Measurements from ENCODE around the gene NCAPH2. TPM values are rescaled to one million over a fixed set of nuclear protein-coding genes. Genes with fewer than 3 reads are reported as not detected.
A peak's percentile ranks its signal among the peaks of the same experiment; 100 is the strongest.
"Not testable (repeated sequence)": the region's sequence is repeated elsewhere in the genome, so short reads cannot be mapped to it uniquely, and the experiment has no call there.

NCAPH2 gene
- total and polyA plus RNA-seq, 9 of the 15 experiments (the other 6 are each of a cell fraction or from before 2014, with no cell fraction given) = 3.6 to 88.6 (median 32.4) TPM

DNA sequence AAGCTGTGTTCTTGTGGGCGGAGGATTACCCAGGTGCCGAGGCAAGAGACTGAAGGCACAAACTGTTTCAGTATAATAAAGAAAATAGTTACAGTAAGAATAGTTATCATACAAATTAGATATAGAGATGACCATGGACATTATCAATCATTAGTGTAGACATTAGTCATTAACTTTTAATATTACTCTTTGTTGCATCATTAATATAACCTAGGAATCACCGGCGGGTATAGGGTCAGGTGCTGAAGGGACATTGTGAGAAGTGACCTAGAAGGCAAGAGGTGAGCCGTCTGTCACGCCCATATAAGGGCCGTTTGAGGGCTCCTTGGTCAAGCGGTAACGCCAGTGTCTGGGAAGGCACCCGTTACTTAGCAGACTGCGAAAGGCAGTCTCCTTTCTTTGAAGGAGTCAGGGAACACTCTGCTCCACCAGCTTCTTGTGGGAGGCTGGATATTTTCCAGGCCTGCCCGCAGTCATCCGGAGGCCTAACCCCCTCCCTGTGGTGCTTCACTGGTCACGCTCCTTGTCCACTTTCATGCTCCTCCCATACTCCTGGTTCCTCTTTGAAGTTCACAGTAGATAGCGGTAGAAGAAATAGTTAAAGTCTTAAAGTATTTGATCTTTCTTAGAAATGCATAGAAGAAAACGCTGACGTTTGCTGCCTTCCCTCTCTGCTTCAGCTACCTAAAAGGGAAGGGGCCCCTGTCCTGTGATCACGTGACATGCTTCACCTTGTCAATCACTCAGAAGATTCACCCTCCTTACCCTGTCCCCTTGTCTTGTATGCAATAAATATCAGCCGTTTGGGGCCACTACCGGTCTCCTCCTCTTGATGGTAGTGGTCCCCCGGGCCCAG, 26.1 kb downstream of the NCAPH2 start (continued):
- TF ChIP-seq, protein P1, sequence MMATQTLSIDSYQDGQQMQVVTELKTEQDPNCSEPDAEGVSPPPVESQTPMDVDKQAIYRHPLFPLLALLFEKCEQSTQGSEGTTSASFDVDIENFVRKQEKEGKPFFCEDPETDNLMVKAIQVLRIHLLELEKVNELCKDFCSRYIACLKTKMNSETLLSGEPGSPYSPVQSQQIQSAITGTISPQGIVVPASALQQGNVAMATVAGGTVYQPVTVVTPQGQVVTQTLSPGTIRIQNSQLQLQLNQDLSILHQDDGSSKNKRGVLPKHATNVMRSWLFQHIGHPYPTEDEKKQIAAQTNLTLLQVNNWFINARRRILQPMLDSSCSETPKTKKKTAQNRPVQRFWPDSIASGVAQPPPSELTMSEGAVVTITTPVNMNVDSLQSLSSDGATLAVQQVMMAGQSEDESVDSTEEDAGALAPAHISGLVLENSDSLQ (IDR thresholded peaks at IDR 0.05) = peak; percentile 96
- TF ChIP-seq, protein P2, sequence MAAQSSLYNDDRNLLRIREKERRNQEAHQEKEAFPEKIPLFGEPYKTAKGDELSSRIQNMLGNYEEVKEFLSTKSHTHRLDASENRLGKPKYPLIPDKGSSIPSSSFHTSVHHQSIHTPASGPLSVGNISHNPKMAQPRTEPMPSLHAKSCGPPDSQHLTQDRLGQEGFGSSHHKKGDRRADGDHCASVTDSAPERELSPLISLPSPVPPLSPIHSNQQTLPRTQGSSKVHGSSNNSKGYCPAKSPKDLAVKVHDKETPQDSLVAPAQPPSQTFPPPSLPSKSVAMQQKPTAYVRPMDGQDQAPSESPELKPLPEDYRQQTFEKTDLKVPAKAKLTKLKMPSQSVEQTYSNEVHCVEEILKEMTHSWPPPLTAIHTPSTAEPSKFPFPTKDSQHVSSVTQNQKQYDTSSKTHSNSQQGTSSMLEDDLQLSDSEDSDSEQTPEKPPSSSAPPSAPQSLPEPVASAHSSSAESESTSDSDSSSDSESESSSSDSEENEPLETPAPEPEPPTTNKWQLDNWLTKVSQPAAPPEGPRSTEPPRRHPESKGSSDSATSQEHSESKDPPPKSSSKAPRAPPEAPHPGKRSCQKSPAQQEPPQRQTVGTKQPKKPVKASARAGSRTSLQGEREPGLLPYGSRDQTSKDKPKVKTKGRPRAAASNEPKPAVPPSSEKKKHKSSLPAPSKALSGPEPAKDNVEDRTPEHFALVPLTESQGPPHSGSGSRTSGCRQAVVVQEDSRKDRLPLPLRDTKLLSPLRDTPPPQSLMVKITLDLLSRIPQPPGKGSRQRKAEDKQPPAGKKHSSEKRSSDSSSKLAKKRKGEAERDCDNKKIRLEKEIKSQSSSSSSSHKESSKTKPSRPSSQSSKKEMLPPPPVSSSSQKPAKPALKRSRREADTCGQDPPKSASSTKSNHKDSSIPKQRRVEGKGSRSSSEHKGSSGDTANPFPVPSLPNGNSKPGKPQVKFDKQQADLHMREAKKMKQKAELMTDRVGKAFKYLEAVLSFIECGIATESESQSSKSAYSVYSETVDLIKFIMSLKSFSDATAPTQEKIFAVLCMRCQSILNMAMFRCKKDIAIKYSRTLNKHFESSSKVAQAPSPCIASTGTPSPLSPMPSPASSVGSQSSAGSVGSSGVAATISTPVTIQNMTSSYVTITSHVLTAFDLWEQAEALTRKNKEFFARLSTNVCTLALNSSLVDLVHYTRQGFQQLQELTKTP (IDR thresholded peaks at IDR 0.05; ENCODE audit: low read depth in 1 of 2, partially characterized antibody in 2 of 2) = peak in 1 of 2 experiments; percentile 38
- TF ChIP-seq C11orf30 (IDR thresholded peaks at IDR 0.05; ENCODE audit: low read depth) (peak; percentile 59), MEIS2 (IDR thresholded peaks at IDR 0.05; ENCODE audit: partially characterized antibody) (peak; percentile 77), DACH1 (IDR thresholded peaks at IDR 0.05; ENCODE audit: partially characterized antibody) (peak; percentile 32), GTF2E2 (tag; IDR thresholded peaks at IDR 0.05) (0 out of 2 replicates have a peak, but pooled peaks have one; percentile 48), ZNF766 (CRISPR knock-in tag; conservative IDR thresholded peaks at IDR 0.05) (peak; percentile 47), ZFX (CRISPR knock-in tag; IDR thresholded peaks at IDR 0.05) (peak; percentile 50), NR4A1 (tag; IDR thresholded peaks at IDR 0.05) (0 out of 2 replicates have a peak, but pooled peaks have one; percentile 18), KLF1 (tag; IDR thresholded peaks at IDR 0.05) (0 out of 2 replicates have a peak, but pooled peaks have one; percentile 17), TOE1 (IDR thresholded peaks at IDR 0.05; ENCODE audit: borderline replicate concordance) (peak; percentile 98), MAFK (IDR thresholded peaks at IDR 0.05; ENCODE audit: low read length) (peak; percentile 45), CBFA2T2 (conservative IDR thresholded peaks at IDR 0.05) (peak; percentile 82), EP400 (IDR thresholded peaks at IDR 0.05) (0 out of 2 replicates have a peak, but pooled peaks have one; percentile 18), KLF6 (CRISPR knock-in tag; IDR thresholded peaks at IDR 0.05; ENCODE audit: borderline replicate concordance) (0 out of 2 replicates have a peak, but pooled peaks have one; percentile 17)
- not testable (repeated sequence) for TF ChIP-seq NR4A1 (CRISPR knock-in tag; IDR thresholded peaks at IDR 0.05); TOE1 (CRISPR knock-in tag; IDR thresholded peaks at IDR 0.05; ENCODE audit: borderline replicate concordance, low read depth)
- TF ChIP-seq, protein P3, sequence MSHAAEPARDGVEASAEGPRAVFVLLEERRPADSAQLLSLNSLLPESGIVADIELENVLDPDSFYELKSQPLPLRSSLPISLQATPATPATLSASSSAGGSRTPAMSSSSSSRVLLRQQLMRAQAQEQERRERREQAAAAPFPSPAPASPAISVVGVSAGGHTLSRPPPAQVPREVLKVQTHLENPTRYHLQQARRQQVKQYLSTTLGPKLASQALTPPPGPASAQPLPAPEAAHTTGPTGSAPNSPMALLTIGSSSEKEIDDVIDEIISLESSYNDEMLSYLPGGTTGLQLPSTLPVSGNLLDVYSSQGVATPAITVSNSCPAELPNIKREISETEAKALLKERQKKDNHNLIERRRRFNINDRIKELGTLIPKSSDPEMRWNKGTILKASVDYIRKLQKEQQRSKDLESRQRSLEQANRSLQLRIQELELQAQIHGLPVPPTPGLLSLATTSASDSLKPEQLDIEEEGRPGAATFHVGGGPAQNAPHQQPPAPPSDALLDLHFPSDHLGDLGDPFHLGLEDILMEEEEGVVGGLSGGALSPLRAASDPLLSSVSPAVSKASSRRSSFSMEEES (CRISPR knock-in tag; IDR thresholded peaks at IDR 0.05) = peak; percentile 98
- TF ChIP-seq, protein P4, sequence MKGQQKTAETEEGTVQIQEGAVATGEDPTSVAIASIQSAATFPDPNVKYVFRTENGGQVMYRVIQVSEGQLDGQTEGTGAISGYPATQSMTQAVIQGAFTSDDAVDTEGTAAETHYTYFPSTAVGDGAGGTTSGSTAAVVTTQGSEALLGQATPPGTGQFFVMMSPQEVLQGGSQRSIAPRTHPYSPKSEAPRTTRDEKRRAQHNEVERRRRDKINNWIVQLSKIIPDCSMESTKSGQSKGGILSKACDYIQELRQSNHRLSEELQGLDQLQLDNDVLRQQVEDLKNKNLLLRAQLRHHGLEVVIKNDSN (CRISPR knock-in tag; IDR thresholded peaks at IDR 0.05) = peak; percentile 80
